Fibroblast of lung (primary cell): ENCODE measurements around the gene FSTL4.

Experiments
- CTCF ChIP-seq, 2 donors: IDR thresholded peaks in 1 of 2; conservative IDR thresholded peaks in 1 of 2; 1 replicate in 1 of 2; 2 replicates in 1 of 2; pipeline ENCODE4 v1.5.1; 2011 to 2012; ENCODE audit warnings: low read length in 2 of 2, control low read depth in 1 of 2, inconsistent platforms in 1 of 2, low read depth in 1 of 2, mild to moderate bottlenecking in 1 of 2
- EZH2 ChIP-seq: IDR thresholded peaks from 2 replicates; pipeline ENCODE4 v1.5.1; 2012; ENCODE audit warnings: low read length, control low read depth, mild to moderate bottlenecking; ENCODE audit errors: missing control alignments

GRCh38 chr5:133253070-133253469 lies 359.3 kb downstream of the FSTL4 start:
- no peak for TF ChIP-seq CTCF (conservative IDR thresholded peaks at IDR 0.05 in 1 of 2, IDR thresholded peaks at IDR 0.05 in 1 of 2; ENCODE audit: low read depth in 1 of 2, low read length in 2 of 2)
- TF ChIP-seq EZH2: no peak
